ENCODE measurements around the gene PCAT7. TPM values are rescaled to one million over a fixed set of nuclear protein-coding genes. Genes with fewer than 3 reads are reported as not detected.

Gene PCAT7
- total RNA-seq, 1 donor from 2014 or later, result 19.9 TPM

GRCh38 chr9:94603259-94604160 lies 48.6 kb downstream of the PCAT7 start:
- peak; percentile 88 for DNase-seq (ENCODE audit: low spot score)
- H3K4me2 ChIP-seq, result no peak overlapping the region
- Mint-ChIP-seq H3K27ac (no peak overlapping the region), H3K36me3 (no peaks in the 10 kb centered on the region), H3K9me3 (no peaks in the 10 kb centered on the region), H3K27me3 (ENCODE audit: insufficient read depth, low read depth) (peaks cover 9% of the 10 kb centered on the region), H3K4me3 (no peak overlapping the region), H3K4me1 (peaks cover 22% of the 10 kb centered on the region)
- TF ChIP-seq EZH2 (IDR thresholded peaks at IDR 0.05), result no peak
- peak; percentile 78 for TF ChIP-seq CTCF (IDR thresholded peaks at IDR 0.05)
- H3K36me3 ChIP-seq, result no peaks in the 10 kb centered on the region
- H3F3A ChIP-seq (ENCODE audit: low read depth), result peaks cover 21% of the 10 kb centered on the region
- peak overlapping the region; percentile 74 for H2AFZ ChIP-seq (replicated peaks)
- no peaks in the 10 kb centered on the region for H4K20me1 ChIP-seq (ENCODE audit: low read depth)
- no peak overlapping the region for H3K4me3 ChIP-seq
- H3K4me1 ChIP-seq, result peaks cover 22% of the 10 kb centered on the region
- H3K79me2 ChIP-seq (ENCODE audit: low read depth), result no peaks in the 10 kb centered on the region
- H3K27ac ChIP-seq, result no peak overlapping the region
- no peaks in the 10 kb centered on the region for H3K9me3 ChIP-seq (ENCODE audit: low read depth)
- H3K27me3 ChIP-seq, result no peaks in the 10 kb centered on the region
- no peak overlapping the region for H3K9ac ChIP-seq

- Mint-ChIP-seq H3K36me3 (no peaks in the 10 kb centered on the region), H3K9me3 (no peaks in the 10 kb centered on the region), H3K27ac (peak overlapping the region; percentile 9), H3K4me3 (no peak overlapping the region), H3K4me1 (peaks cover 33% of the 10 kb centered on the region), H3K27me3 (ENCODE audit: insufficient read depth, low read depth) (peaks cover 8% of the 10 kb centered on the region)
- H3K9ac ChIP-seq, result no peak overlapping the region
- no peaks in the 10 kb centered on the region for H3K36me3 ChIP-seq
- no peak overlapping the region for H3K4me3 ChIP-seq
- TF ChIP-seq CTCF (IDR thresholded peaks at IDR 0.05), result no peak
- no peak for TF ChIP-seq EZH2phosphoT487 (IDR thresholded peaks at IDR 0.05)
- no peak for TF ChIP-seq EZH2 (IDR thresholded peaks at IDR 0.05)
- no peaks in the 10 kb centered on the region for H3K27me3 ChIP-seq
- no peaks in the 10 kb centered on the region for H3K79me2 ChIP-seq (ENCODE audit: low read depth)
- no peak overlapping the region for H3K27ac ChIP-seq
- H3K4me1 ChIP-seq, result peaks cover 31% of the 10 kb centered on the region
- DNase-seq (ENCODE audit: low spot score), result no peak
- H3K9me3 ChIP-seq (ENCODE audit: low read depth), result no peaks in the 10 kb centered on the region
- no peaks in the 10 kb centered on the region for H4K20me1 ChIP-seq (ENCODE audit: low read depth)
- H2AFZ ChIP-seq (replicated peaks), result peak overlapping the region; percentile 96
- H3F3A ChIP-seq (ENCODE audit: low read depth), result peaks cover 35% of the 10 kb centered on the region
- H3K4me2 ChIP-seq, result peak overlapping the region; percentile 63
Observed at GRCh38 chr9:94606646-94607422, 52.0 kb downstream of the PCAT7 start.

- Histone ChIP-seq H3K9ac (no peak overlapping the region), H3K4me3 (no peak overlapping the region), H3K4me1 (peaks cover 31% of the 10 kb centered on the region), H3K4me2 (peak overlapping the region; percentile 63), H2AFZ (replicated peaks) (peak overlapping the region; percentile 96), H3K36me3 (no peaks in the 10 kb centered on the region), H3K27ac (no peak overlapping the region), H3F3A (ENCODE audit: low read depth) (peaks cover 33% of the 10 kb centered on the region), H3K79me2 (ENCODE audit: low read depth) (no peaks in the 10 kb centered on the region), H4K20me1 (ENCODE audit: low read depth) (no peaks in the 10 kb centered on the region), H3K9me3 (ENCODE audit: low read depth) (no peaks in the 10 kb centered on the region), H3K27me3 (no peaks in the 10 kb centered on the region)
- H3K36me3 Mint-ChIP-seq, result no peaks in the 10 kb centered on the region
- H3K4me3 Mint-ChIP-seq, result no peak overlapping the region
- peaks cover 33% of the 10 kb centered on the region for H3K4me1 Mint-ChIP-seq
- no peak for DNase-seq (ENCODE audit: low spot score)
- H3K27me3 Mint-ChIP-seq (ENCODE audit: insufficient read depth, low read depth), result peaks cover 8% of the 10 kb centered on the region
- H3K27ac Mint-ChIP-seq, result peak overlapping the region; percentile 58
- TF ChIP-seq CTCF (IDR thresholded peaks at IDR 0.05), result no peak
- TF ChIP-seq EZH2phosphoT487 (IDR thresholded peaks at IDR 0.05), result no peak
- H3K9me3 Mint-ChIP-seq, result no peaks in the 10 kb centered on the region
Observed at GRCh38 chr9:94607423-94607691, 52.5 kb downstream of the PCAT7 start.
